Peyer's patch (tissue), 4 donors: ENCODE results near the gene FITM1. TPM values are rescaled to one million over a fixed set of nuclear protein-coding genes. Genes with fewer than 3 reads are reported as not detected.

Experiments used
- DNase-seq, 3 donors: peaks; one replicate each; pipeline ENCODE4 v3.0.0-alpha.2; 2017 to 2019
- H3K27ac ChIP-seq, 4 donors: fragments of 200-600 bp; sonication (generic); one replicate each; pipeline ENCODE4 v1.5.1; 2016 to 2019
- H3K27me3 ChIP-seq, 2 donors: fragments of 200-600 bp; sonication (generic); one replicate each; pipeline ENCODE4 v1.5.1; 2019
- H3K36me3 ChIP-seq, 3 donors: fragments of 200-600 bp; sonication (generic); one replicate each; pipeline ENCODE4 v1.5.1; 2016 to 2019
- H3K4me1 ChIP-seq, 4 donors: fragments of 200-600 bp; sonication (generic); one replicate each; pipeline ENCODE4 v1.5.1; 2016 to 2019
- H3K4me3 ChIP-seq, 4 donors: fragments of 200-600 bp; sonication (generic); 1 replicate in 3 of 4; 2 replicates in 1 of 4; pipeline ENCODE4 v1.5.1; 2016 to 2019; ENCODE audit warnings: mild to moderate bottlenecking in 1 of 4
- H3K9me3 ChIP-seq, 4 donors: fragments of 200-600 bp; sonication (generic); one replicate each; pipeline ENCODE4 v1.5.1; 2016 to 2019; ENCODE audit warnings: mild to moderate bottlenecking in 1 of 4
- CTCF ChIP-seq, 6 experiments: fragments of 450-650 bp in 4 of 6; fragments of 200-600 bp in 2 of 6; sonication (generic) in 1 of 6; IDR thresholded peaks; one replicate each; pipeline ENCODE4 v1.5.1; 2017 to 2019; ENCODE audit warnings: antibody characterized with exemption in 6 of 6, mild to moderate bottlenecking in 3 of 6, moderate library complexity in 1 of 6
- POLR2A ChIP-seq, 2 donors: fragments of 450-650 bp; IDR thresholded peaks; one replicate each; pipeline ENCODE4 v1.5.1; 2017; ENCODE audit warnings: antibody characterized with exemption in 2 of 2, mild to moderate bottlenecking in 2 of 2, moderate library complexity in 2 of 2
- total RNA-seq, 4 donors: library from RNA; depleted of rRNA; stranded (reverse); fragments of >200 nt; gene quantifications; one replicate each; pipeline ENCODE4 v1.1.0, GENCODE V29; 2016

FITM1 gene
- total RNA-seq, 4 donors from 2014 or later, result 2.6 to 11.3 (median 3.9) TPM; not detected in 1

GRCh38 chr14:24131549-24131966 lies 1.1 kb downstream of the FITM1 start:
- no peaks in the 10 kb centered on the region for H3K27me3 ChIP-seq
- peak in 1 of 3 donors; percentile 37 for DNase-seq
- no peak overlapping the region for H3K4me3 ChIP-seq
- peaks cover 0 to 8% (median 5%) of the 10 kb centered on the region in 4 donors for H3K4me1 ChIP-seq
- H3K27ac ChIP-seq, result peak overlapping the region in 2 of 4 donors; percentile 10 to 29
- H3K9me3 ChIP-seq, result no peaks in the 10 kb centered on the region
- TF ChIP-seq POLR2A (IDR thresholded peaks at IDR 0.05) (no peak), CTCF (IDR thresholded peaks at IDR 0.05) (no peak)
- H3K36me3 ChIP-seq, result no peaks in the 10 kb centered on the region

- no peaks in the 10 kb centered on the region for H3K9me3 ChIP-seq
- no peak overlapping the region for H3K4me3 ChIP-seq
- peak overlapping the region in 1 of 4 donors; percentile 64 for H3K27ac ChIP-seq
- H3K36me3 ChIP-seq, result no peaks in the 10 kb centered on the region
- H3K4me1 ChIP-seq, result peaks cover 0 to 14% (median 10%) of the 10 kb centered on the region in 4 donors
- DNase-seq, result peak in 2 of 3 donors; percentile 43 to 61
- H3K27me3 ChIP-seq, result no peaks in the 10 kb centered on the region
- TF ChIP-seq CTCF (IDR thresholded peaks at IDR 0.05), result no peak
- TF ChIP-seq POLR2A (IDR thresholded peaks at IDR 0.05), result no peak
These were observed 1.7 kb downstream of the FITM1 start for GRCh38 chr14:24132061-24132685.

- Histone ChIP-seq H3K27ac (peak overlapping the region in 1 of 4 donors; percentile 64), H3K4me3 (no peak overlapping the region), H3K4me1 (peaks cover 0 to 22% (median 11%) of the 10 kb centered on the region in 4 donors), H3K36me3 (peaks cover 0 to 7% (median 0%) of the 10 kb centered on the region in 3 donors), H3K27me3 (no peaks in the 10 kb centered on the region), H3K9me3 (no peaks in the 10 kb centered on the region)
- TF ChIP-seq POLR2A (IDR thresholded peaks at IDR 0.05) (no peak), CTCF (IDR thresholded peaks at IDR 0.05) (no peak)
- DNase-seq, result no peak
These were observed 2.5 kb downstream of the FITM1 start for GRCh38 chr14:24132976-24133375.

DNA sequence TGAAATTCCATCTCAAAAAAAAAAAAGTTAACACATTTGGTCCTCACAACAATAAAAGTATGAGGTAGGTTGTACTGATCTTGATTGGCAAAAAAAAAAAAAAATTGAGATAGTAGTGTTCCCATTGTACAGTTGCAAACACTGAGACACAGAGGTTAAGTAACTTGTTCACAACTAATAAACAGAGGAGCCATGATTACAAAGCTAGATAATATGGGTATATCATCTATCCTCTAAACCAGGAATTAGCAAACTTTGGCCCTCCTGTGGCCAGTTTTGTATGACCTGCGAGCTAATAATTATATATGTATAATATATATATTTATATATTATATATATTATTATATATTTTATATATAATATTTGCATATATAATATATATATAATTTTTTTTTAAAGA lies 3.3 kb downstream of the FITM1 start:
- TF ChIP-seq CTCF (IDR thresholded peaks at IDR 0.05) (no peak), POLR2A (IDR thresholded peaks at IDR 0.05) (no peak)
- Histone ChIP-seq H3K36me3 (peaks cover 0 to 15% (median 2%) of the 10 kb centered on the region in 3 donors), H3K9me3 (no peaks in the 10 kb centered on the region), H3K27me3 (no peaks in the 10 kb centered on the region), H3K4me3 (no peak overlapping the region), H3K4me1 (peaks cover 0 to 29% (median 11%) of the 10 kb centered on the region in 4 donors), H3K27ac (no peak overlapping the region)
- no peak for DNase-seq

DNA sequence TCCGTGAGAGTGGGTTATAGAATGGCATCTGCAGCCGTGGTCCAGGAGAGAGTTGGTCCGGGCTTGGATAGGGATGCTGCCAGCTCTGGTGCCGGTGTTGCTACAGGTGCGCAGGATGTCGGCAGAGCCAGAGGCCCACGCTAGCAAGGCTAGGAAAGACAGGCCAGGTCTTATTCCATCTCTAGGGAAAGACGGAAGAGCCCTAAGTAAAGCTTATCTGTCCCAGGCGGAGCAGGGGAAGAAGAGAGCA lies 5.0 kb downstream of the FITM1 start:
- peak overlapping the region; percentile 93 to 99 (median 96) for H3K4me3 ChIP-seq

More for the DNA sequence above, 5.0 kb downstream of the FITM1 start:
- no peaks in the 10 kb centered on the region for H3K27me3 ChIP-seq
- H3K9me3 ChIP-seq, result no peaks in the 10 kb centered on the region
- peak overlapping the region; percentile 95 to 97 (median 96) for H3K27ac ChIP-seq
- H3K36me3 ChIP-seq, result peaks cover 0 to 22% (median 3%) of the 10 kb centered on the region in 3 donors
- peaks cover 0 to 44% (median 15%) of the 10 kb centered on the region in 4 donors for H3K4me1 ChIP-seq
- DNase-seq, result no peak
- TF ChIP-seq CTCF (IDR thresholded peaks at IDR 0.05), result peak in 1 of 6 experiments; percentile 1
- no peak for TF ChIP-seq POLR2A (IDR thresholded peaks at IDR 0.05)
